ENCODE results near the gene PGP.

Gene PGP

DNA sequence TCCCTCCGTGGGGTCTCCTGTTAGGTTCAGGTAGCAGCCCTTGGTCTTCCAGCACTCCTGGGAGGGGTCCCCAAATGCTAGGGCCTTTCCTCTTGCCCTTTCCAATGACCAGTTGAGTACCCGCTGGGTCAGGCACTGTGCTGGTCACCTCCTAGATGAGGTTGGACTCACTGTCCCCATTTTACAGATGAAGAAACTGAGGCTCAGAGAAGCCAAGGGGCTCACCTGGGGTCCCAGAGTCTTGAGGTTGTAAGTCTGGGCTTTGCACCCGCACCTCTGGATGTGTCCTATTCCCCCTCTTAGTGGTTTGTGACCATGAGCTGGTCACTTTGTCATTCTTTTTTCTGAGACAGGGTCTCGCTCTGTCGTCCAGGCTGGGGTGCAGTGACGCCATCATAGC lies 16.9 kb downstream of the PGP start:
- FAIRE-seq = no peak

DNA sequence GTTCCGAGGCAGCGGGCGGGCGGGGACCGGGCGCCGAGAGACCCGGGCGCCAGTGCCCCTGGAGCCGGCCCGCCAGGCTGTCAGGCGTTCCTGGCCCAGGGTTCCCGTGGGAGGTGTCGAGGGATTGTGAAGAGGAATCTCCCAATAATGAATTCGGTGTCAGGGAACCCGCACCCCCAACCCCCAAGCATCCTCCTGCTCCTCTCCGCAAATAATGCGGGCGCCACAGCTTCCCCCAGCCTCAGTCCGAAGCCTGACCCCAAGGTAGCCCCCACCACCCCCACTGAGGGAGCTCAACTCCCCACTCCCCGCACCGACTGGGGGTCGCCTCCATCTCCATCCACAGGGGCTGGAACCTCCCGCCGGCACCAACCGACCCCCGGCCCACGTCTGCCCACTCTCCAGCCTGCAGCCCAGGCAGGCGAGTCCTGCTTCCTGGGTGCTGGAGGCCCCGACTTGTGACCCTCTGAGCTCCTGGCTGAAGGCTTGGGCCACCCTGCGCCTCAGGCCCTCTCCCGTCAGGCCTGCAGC lies 17.6 kb downstream of the PGP start:
- FAIRE-seq = no peak

DNA sequence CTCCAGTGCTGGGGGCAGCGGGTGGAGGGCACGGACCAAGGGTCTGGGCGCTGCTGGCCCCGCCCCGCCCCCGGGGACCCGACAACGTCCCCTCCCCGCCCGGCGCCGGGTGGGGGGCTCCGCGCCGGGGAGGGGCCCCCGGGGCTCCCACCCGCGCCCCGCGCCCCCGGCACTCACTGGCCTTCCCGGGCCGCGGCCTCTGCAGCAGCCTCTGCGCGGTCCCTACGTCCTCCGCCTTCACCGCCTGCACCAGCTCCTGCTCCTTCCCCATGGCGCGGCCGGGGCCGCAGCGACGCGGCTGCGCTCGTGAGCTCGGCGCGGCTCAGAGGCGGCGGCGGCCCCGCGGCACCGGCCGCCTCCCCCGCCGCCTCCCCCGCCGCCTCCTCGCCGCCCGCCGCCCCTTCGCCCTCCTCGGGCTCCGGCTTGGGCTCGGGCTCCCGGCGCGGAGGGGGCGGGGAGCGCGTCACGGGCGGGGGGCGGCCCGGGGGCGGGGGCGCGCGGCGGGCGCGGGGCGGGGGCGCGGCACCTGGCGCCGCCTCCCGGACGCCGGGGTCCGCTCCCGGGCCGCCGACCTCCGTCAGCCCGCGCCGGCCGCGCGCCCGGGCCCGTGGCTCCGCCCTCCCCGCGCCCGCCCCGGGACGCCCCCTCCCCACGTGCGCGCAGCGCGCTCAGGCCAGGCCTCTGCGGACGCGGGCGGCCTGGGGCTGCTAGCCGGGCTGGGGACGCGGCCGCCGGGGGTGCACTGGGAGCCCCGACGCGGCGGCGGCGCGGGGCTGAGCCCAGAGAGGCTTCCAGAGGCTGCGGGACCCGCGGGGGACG lies 18.3 kb downstream of the PGP start, which contains the start of gene CASKIN1:
Gene CASKIN1 (minus strand): TSS at position 444 of the 819 bp plus-strand sequence. CDS start 173 bp downstream, at position 271.
- FAIRE-seq = no peak

DNA sequence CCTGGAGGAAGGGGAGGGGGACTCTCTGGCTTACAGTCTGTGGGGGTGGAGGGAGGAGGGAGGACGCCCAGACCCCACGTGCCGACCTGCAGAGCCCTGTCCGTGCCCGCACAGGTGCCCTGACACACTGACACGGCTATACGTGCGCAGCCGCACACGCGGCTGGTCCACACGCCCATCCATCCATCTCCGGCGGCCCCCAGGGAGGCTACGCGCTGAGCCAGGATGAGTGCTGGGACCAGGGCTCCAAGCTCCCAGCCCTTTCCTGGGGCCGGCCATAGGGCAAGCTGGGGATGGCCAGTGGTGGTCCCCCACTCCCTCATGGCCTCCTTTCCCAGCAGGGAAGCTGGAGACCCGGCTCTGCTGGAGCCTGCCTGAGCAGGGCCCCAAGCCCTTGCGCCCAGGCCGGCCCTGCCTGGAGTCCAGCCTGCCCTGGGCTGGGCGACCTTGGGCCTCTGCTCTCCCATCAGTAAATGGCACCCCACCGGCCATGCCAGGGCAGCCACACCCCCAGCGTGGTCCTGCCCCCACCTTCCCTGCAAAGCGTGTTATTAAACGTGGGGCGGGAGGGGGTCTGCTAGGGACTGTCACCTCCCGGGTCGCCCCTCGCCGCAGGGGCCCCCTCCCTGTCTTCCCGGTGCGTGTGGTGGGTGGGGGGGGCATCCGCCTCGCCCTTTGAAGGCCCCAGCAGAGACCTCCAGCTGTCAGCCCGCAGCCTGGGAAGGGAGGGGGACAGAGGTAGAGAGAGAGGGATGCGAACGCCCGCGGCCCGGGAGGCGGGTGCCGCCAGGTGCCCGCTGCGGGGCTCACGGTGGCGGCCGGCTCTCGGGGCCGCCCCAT lies 19.1 kb downstream of the PGP start:
- no peak for FAIRE-seq

DNA sequence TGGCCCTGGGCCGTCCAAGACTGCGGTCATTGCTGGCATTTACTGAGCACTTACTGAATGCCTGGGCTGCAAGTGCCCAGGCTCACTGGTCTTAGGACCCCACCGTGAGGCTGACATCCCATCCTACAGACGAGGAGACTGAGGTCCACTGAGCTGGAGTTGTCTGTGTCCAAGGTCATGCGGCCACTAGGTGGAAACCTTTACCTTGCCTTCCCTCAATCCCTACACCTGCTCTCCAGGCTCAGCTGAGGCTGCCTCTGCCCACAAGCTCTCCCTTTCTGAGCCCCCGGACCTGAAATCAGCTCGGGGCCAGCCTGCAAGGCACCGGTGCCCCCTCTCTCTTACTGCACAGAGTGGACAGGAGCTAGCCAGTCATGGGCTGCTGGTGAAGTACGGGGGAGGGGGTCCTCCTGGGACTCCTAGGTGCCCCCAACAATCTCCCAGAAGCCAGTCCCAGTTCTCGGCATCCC lies 19.8 kb downstream of the PGP start:
- FAIRE-seq = no peak

DNA sequence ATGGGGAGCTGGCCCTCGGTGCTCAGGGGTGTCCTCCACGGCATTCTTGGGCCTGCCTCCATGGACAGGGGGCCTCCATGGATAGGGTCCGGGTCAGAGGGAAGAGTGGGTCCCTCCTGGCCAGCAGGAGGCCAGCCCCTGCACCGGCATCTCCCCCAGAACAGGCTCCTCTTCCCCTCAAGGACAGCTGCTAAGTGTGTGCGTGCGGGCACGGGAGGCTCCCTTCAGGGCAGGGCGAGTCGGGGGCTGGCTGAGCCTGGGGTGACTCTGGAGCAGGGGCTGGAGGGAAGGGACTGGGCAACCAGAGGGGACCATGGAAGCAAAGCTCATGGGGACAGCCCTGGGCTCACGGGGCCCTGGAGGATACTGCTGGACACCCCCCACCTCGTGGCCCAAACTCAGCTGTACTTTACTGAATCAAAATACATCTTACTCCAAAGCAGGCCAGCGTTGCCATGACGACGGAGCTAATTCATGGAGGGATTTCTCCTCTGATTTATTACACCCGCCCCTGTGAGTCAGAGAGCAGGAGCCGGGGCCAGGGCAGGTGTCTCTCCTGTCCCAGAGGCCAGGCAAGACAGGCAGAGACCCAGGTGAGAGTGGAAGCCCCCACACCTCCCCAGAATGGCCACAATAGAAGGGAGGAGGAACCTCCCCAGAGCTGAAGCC lies 20.3 kb downstream of the PGP start:
- FAIRE-seq = no peak

DNA sequence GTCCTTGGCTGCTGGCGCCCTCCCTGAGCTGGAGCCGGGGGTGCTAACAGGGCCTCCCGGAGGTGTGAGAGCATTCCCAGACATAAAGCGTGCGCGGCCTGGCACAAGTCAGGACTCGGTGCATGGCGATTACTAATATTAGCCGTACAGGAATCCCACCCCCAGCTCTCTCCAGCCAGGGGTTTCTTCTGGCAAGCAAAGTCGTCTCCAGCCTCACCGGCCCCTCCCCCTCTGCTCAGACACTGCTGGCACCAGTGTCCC lies 23.3 kb downstream of the PGP start:
- FAIRE-seq = no peak

DNA sequence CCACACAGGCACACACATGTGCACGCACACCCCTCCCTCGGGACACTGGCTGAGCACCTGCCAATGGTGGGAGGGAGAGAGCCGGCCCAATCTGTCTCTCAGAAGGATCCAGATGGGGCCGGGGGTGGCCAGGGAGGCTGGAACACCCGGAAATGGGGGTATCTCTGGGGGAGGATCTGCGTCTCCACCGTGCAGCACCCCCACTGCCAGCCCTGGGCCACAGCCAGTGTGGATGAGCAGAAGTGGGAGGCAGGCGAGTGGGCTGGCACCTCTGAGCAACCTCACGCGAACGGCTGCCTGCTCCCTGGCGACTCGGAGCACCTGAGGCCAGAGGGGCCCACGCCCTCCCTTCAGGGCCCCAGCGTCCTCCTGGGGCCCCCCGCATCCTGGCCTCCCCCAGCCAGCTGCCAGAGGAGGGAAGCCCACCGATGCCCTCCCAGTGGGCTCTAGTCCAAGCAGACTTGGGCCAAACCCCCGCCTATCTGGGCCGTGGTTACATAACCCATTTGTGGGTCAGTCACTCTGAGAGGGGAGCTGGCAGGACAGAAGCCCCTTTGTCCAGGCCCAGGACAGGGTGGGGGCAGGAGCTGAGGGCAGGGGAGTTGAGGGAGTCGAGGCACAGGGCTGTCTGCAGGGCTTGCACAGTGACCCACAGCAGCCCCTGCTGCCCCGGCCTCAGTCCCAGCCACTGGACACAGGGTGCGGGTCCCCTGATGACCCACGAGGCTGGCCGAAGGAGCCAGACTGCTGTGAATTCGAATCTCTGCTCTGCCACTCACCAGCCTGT lies 23.8 kb downstream of the PGP start:
- FAIRE-seq = no peak

DNA sequence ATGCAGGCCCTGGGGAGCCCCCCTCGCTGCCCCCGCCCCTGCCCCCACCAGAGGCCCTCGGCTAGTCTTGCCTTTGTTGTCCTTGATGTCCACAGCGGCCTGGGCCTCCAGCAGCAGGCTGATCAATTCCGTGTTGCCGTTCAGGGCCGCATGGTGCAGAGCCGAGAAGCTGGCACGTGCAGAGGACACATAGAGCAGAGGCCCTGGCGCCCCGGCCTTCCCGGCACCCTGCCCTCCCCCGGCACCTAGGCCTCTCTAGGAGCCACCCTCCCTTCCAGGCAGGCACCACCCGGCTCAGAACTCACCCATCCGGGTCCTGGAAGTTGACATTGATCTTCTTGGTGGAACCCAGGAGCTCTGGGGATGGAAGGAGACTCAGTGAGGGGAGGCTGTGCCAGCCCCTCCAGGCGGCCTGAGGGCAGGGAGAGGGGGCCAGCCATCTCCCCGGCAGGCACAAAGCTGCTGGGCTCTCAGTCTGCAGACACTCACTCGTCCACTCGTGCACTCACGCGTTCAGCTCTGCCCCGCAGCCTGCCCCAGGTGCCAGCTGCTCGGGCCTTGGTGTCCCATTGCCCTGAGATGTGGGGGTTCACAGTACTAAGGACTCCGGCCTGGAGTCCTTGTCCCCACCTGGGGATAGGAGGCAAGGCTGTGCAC lies 24.5 kb downstream of the PGP start:
- FAIRE-seq = no peak

DNA sequence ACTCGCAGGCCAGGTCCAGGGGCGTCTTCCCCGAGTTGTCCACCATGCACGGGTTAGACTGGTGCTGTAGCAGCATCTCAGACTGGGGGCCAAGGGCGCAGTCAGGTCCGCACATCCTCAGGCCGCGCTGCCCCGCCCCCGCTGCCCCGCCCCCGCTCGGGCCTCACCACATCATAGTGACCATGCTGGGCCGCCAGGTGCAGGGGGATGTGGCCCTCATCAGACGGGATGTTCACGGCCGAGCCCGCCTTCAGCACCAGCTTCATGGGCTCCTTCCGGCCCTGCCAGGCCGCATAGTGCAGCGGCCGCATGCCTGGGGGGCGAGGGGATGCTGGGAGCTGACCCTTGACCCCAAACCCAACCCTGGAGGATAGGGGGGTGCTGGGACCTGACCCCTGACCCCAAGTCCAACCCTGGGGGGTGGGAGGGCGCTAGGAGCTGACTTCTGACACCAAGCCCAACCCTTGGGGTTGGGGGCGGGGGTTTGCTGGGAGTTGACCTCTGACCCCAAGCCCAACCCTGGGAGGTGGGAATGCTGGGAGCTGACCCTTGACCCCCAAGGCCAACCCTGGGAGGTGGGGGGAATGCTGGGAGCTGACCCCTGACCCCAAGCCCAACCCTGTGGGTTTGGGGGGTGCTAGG lies 25.3 kb downstream of the PGP start:
- FAIRE-seq = no peak

DNA sequence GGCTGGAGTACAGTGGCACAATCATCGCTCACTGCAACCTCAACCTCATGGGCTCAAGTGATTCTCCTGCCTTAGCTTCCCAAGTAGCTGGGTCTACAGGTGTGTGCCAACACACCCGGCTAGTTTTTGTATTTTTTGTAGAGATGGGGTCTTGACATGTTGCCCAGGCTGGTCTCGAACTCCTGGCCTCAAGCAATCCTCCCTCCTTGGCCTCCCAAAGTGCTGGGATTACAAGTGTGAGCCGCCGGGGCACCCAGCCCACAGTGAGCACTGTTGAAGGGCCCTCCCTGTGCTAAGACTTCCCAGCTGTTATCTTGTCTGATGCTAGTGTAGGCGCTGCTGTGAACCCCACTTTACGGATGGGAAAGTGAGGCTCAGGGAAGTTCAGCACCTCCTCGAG lies 26.2 kb downstream of the PGP start:
- FAIRE-seq = no peak

DNA sequence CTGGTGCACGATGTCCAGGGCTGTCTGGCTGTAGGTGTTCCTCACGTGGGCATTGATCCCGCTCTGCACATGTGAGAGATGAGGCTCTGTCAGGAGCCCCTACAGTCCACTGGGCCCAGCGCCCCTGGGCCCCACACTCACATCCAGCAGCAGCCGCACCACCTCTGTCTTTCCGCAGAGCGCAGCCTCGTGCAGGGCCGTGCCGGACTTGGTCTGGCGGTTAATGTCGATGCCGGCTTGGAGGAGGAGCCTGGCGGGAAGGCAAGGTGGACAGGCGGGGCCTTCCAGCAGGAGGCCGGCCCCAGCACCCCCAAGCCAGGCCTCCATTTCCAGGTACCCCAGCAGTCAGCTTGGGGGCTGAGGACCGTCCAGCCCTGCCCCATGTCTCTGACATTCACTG lies 27.4 kb downstream of the PGP start:
- FAIRE-seq = no peak

DNA sequence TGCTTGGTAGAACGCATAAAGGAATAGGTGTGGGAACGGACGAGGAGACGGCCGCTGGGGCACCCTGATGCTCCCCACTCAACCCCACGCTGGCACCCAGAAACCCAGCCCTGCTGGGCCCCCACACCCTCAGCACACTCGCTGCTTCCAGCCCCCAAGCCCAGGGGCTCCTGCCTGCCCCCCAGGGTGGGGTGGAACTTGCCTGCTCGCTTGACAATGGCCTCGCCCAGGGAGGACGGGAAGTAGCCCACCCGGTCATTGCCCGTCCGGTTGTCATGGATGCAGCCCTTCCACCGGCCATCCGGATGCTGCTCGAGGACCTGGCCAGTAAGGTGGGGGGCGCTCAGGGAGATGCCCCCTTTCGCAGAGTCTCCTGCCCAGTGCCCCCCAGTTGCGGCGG lies 28.1 kb downstream of the PGP start:
- FAIRE-seq = no peak

DNA sequence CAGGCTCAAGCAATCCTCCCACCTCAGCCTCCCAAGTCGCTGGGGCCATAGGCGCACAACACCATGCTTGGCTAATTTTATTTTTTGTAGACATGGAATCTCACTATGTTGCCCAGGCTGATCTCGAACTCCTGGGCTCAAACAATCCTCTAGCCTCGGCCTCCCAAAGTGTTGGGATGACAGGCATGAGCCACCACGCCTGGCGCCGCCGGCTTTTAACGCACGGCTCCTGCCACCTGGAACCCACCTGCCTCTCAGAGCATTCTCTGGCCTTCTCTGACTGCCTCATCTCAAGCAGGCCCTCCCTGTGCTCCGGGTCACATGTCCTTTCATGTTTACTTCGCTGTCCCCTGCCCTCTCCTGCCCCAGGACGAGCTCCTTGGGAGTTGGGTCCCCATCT lies 28.6 kb downstream of the PGP start:
- FAIRE-seq = no peak

DNA sequence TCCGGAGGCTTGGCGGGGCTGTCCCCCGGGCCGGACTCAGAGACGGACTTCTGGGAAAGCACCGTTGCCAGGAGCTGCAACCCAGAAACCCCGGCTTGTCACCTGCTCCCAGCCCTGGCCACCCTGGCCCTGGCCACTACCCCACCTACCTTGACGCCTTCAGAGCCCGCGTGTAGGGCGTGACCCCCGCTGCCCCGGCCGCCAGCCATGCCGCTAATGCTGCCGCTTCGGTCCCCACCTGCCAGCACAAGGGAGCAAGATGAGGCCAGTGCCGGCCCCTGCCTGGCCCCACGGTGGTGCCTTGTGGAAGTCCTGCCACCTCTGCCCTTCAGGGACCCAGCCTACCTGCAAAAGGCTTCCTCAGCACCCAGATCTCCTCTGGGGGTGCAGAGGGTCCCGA lies 29.7 kb downstream of the PGP start:
- FAIRE-seq = no peak

DNA sequence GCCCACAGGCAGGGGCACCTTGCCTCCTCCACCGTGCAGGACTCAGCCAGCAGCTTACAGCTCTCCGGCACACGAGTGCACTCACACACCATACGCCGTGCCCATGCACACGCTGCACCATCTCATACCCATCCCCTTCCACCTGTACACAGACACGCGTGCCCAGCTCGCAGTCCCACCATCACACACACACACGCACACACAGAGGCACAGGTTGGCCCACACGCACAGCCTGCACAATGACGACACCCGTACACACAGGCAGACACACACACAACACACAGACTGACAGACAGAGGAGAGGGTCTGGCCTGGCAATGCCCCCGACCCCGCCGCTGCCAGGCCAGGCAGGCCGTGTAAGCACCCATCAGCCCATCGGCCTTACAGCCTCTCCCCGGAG lies 30.3 kb downstream of the PGP start:
- no peak for FAIRE-seq

DNA sequence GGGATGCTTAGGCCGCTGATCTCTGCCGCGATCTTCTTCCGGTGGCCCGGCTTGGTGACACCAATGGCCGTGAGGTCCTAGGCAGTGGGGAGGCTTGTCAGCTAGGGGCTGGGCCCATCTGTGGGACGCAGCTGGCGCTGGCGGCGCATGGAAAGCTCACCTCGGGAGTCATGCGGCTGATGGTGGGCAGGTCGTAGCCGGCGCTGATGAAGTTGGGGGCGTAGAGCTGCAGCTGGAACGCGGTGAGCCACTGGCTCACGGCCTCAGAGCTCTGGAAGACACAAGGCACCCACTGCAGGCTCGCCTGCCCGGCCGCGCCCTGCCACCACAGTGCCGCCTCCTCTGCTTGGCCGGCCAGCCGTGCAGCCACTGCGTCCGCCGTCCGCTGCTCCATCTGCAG lies 31.0 kb downstream of the PGP start:
- no peak for FAIRE-seq

DNA sequence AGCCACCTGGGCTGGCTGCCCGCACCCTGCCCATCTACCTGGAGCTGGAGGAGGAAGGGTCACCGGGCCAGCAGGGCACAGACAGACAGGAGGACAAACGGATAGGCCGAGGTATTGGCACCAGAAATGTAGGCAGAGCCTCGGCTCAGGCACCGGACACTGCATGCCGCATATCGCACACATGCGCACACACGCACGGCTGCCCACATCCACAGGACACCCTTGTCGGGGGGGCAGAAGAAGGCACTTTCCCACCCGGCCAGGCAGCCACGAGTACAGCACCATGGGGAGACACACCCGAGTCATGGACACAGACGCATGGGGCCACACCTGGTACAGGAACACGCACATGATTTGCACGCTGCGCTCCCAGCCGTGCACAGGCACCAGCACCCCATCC lies 32.7 kb downstream of the PGP start:
- no peak for FAIRE-seq

DNA sequence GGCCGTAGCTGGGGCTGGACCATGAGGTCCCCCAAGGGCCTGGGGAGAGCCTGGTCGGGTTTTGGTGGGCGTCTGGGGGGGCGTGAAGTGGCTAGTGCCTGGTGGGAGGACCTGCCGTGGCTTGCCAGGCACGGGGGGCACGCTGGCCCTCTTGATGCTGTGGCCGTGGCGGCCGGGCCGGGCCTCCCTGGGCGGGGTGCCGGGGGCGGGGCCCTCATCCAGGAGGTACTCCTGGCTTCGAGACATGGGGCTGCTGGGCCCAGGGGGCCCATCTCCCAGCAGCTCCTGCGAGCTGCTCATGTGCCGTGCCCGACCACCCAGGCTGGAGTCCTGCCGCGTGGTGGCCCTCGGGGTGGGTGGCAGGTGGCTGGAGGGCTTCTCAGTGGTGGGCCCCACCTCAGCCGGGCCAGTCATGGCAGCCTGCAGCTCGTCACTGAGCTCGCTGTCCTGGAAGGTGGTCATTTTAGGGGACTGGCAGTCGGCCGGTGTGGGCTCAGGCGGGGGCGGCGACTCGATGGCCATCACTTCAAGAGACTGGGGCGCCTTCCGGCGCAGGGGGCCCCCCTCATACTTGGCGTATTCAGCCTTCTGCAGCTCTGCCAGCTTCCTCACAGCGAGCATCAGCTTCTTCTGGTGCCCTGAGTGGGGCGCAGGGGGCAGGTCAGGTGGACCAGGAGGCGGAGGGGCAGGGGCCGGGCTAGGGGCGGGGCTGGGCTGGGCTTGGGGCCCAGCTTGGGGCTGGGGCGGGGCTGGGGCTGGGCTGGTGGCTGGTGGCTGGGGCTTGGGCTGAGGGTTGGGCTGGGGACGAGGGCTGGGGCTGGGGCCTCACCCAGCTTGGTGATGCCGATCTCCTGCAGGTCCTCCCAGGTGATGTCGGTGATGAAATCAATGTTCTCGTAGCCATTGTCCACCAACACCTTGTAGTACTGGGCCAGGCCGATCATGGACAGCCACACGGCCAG lies 33.4 kb downstream of the PGP start:
- no peak for FAIRE-seq

DNA sequence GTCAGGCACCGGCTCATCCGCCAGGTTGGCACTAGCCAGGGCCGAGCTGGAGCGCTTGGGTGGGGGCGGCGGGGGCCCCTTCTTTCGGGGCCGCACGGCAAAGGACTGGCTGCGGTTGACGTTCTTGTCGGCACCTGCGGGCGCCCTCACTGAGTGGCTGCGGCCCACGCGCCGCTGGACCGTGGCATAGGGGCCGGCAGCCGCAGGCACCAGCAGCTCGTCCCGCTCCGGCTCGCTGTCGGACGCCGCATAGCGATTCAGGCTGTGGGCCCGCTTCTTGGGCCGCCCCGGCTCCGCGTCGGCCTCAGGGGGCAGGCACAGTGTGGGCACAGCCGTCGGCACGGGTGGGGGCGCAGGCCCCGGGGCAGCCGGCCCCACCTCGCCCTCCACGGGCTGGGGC lies 34.2 kb downstream of the PGP start:
- no peak for FAIRE-seq
